Astrocyte of the hippocampus (primary cell): ENCODE data around the gene GABRR3.
A peak's percentile ranks its signal among the peaks of the same experiment; 100 is the strongest.

Source experiments
- DNase-seq: peaks from one replicate; pipeline ENCODE4 v3.0.0; 2011; ENCODE audit warnings: low read depth, low spot score

GABRR3 gene

DNA sequence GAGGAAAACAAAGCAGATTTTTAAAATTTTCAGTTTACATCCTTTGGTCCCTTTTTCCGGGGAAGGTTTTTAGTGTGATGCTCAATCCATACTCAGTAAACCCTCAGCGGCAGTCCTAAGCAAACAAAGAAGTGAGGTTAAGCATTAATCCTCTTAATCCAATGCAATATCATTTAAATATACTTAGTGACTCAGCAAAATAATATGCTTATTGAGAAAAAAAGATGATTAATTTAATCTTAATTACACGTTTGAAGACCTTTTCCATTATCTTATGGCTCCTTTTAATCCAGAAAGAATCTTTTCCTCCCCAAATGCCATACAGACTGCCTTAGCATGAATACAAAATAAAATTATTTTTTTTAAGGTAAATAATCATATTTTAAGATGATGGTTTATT, at the start of gene GABRR3:
Gene GABRR3, minus strand, starts transcription at position 108 of the 400 bp plus-strand sequence. CDS start 328 bp downstream, outside the sequence.
- DNase-seq, result no peak

DNA sequence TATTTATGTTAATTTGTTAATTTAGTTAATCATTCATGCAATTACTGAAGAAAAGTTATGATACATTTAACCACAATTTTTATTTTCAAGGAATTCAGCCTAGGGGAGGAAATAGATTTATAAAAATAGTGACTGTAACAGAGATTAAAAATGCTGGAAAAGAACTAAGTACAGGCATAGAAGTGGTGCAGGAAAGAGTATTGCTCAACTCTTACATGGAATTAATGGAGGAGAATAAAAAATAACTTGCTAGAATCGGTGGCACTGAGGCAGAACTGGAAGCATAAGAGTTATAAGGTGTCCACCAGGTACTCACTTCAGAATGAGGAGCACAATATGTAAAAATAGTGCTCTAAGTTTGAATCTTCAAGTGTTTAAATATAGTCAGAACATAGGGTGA, 38.4 kb upstream of the GABRR3 start:
- no peak for DNase-seq

GRCh38 chr3:98070840-98071239, 35.7 kb upstream of the GABRR3 start:
- DNase-seq, result no peak

DNA sequence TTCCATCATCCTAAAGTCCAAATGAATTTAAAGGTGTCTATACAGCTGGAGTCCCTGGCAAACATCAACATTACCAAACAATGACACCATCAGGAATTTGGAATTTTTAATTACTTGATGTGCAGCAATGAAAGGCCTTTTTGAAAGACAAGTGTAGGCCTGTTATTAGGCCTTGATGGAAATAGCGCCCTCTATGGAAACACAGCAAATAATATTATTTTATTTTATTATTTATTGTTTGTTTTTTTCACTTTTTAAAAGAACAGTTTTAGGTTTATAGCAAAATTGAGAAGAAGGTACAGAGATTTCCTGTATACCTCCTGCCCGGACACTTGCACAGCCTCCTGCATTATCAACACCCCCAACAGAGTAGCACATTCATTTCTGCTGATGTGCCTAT, 33.7 kb upstream of the GABRR3 start:
- DNase-seq, result no peak

- peak; percentile 2 for DNase-seq
Observed at GRCh38 chr3:98058244-98058960, 23.3 kb upstream of the GABRR3 start.

DNA sequence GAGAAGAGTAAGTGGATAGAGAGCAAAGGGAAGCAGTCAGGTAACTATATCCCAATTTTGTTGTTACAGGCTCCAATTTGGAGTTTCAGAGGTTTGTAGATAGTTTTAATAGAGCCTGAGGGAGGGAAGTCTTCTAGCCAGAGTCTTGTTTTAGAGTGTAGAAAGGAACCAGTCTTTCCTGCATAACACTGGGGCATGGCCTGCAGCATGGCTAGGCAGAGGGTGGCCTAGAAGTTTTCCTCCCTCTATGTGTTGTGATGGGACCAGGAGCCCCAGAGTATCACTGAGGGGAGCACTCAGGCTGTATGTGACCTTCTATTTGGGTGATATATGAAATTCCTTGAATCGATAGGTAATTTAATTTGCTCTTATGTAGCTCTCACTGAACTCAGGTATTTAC, 22.5 kb upstream of the GABRR3 start:
- no peak for DNase-seq

DNA sequence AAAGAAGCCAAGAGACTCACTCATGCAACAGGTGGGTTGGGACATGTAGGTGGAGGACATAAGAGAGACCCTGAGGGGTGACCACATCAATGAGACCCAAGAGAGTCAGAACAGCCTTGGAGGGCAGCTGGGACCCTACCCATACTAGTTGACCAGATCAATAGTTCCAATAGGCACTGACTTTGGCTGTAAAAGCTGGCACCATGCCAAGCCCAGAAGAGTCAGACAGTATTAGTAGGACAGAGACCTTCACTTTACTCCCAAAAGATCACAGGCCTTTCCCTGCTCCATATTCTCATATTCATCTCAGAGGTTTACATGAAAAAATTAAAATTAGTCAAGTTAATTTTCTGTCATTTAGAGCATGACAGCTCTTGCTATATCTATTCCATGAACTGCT, 20.9 kb upstream of the GABRR3 start:
- no peak for DNase-seq

DNA sequence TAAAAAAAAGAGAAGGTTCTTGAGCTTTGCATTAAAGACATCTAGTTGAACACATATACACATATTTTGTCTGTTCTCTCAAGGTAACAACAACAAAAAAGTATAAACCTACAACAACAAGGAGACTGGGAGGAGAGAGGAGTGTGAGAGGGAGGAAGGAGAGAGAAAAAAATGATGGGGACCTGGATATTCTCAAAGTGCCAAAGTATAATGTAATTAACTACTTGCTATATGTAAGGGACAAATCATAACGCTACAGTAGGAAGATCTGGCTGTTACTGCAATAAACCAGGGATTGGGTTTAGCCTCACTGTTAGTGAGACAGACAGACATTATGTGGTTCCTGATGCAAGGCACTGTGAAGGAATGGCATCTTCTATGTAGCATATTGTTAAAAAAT, 14.2 kb upstream of the GABRR3 start:
- DNase-seq, result no peak

DNA sequence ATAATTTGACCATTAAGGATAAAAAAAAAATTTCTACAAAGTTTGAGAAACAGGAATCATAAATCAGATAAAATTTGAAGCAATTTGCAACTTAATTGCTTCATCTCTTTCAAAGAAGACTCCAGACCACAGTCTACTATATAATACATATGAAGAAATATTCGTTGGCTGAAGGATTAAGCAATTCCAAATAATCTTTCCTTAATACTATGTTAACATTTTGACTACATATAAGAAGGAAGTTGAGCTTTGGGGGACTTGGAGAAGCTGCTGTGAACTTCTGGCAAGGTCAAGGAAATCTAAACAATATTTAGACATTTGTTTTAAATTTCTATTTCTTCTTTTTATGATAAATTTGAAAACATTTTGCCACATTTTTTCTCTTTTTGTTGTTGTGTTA, 13.5 kb upstream of the GABRR3 start:
- no peak for DNase-seq

DNA sequence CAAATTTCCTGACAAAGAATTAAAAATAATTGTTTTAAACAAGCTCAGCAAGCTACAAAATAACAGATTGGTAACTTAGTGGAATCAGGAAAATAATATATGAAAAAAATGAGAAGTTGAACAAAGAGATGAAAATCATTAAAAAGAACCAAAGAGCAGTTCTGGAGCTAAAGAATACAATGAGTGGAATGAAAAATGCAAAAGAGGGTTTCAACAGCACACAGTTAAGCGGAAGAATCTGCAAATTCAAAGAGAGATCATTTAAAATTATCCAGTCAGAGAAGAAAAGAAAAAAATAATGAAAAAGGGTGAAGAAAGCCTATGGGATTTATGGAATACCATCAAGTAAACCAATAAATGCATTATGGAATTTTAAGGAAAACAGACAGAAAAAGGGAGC, 6.2 kb upstream of the GABRR3 start:
- DNase-seq, result no peak

DNA sequence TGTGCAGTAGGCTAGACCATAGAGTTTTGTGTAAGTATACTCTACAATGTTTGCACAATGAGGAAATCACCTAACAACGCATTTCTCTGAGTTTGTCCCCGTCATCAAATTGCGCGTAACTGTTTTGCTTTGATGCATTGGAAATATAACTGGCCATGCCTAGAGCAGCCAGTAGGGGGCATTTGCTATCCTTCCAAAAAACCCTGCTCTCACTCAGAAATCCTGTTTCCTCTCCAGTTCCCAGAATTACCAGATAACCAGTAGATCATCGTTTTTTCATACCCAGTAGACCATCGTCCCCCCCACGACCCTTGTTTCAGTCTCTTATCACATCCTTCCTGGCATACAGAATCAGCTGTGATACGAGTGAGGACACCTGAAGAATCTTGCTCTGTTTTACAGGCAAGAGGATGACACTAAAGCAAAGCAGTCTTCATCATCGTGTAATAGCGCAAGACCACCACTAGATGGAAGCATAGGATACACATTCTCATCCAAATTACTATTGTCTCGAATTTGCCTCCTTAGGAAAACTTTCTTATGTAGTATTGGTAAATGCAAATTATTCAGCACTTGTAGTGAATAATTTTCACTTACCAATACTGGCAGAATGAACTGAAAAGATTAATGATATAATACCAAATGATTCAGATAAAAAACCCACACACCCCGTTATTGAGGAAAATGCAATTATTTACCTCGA, 4.4 kb upstream of the GABRR3 start:
- peak; percentile 87 for DNase-seq

GRCh38 chr3:98038876-98039275, 3.8 kb upstream of the GABRR3 start:
- no peak for DNase-seq

GRCh38 chr3:98038286-98038685, 3.2 kb upstream of the GABRR3 start:
- DNase-seq, result no peak

- DNase-seq, result no peak
Observed at GRCh38 chr3:98034486-98034885, 629 bp downstream of the GABRR3 start.

- no peak for DNase-seq
Observed at GRCh38 chr3:98034036-98034435, 1.1 kb downstream of the GABRR3 start.

DNA sequence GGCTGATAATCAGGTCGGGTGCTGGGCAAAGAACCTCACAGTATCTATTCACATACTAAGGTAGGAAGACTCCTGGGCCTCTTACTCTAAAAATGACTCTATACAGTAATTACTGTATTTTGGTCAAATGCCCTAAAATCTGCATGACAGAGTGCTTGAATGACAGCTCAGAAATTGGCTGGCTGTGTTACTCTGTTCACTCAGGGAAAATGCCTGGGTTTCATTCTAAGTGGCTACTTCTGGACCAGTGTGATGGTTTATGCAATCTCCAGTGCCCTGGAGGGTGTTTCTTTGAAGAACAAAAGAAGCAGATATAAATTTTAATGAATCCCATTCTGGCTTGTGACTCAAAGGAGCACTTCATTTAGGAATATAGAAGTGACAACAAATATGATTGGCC, 2.2 kb downstream of the GABRR3 start:
- no peak for DNase-seq

DNA sequence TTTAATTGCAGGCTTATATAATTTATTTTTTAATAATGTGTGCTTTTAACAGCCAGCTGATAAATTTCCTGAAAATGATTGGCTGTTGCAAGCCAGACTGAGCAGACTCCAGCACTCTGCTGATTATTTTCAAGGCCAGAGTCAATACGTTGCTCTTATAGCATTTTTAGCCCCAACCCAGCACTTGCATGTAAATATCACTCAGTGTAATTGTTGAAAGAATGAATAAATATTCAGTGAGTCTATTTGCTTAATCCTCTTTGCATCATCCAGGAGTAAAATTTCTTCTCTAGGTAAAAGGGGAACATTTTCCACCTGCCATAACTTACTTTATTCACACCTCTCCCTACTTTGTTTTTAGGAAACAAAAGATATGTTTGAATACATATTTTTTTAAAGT, 2.9 kb downstream of the GABRR3 start:
- no peak for DNase-seq

GRCh38 chr3:98029083-98029482, 6.0 kb downstream of the GABRR3 start:
- no peak for DNase-seq

GRCh38 chr3:98027085-98027446, 8.0 kb downstream of the GABRR3 start:
- DNase-seq, result no peak

DNA sequence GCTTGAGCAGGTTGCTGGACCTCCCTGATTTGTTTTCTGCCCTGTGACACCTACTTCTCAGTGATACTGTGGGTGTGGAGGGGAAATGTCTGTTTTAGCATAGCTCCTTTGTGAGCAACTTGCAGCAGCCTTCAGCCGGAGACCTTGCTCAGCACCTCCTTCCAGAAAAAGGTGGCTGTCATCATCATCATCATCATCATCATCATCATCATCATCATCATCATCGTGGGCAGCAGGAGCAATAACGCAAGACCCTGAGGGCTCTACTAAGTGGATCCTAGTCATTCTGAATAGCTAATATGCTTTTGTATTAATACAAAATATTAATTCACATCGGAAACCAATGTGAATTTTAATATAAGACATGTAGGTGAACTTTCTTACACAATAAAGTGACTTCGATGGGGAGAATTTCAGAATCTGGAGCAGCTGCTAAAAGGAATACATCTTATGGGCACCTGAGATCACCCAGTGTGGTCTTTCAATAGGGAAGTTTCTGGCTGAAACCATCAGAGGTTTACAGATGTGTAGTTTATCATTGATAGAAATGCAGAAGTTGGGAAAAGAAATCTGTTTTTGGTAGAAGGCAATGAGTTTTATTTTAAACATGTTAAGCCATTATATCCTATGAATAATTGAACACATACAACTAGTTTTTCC, 8.6 kb downstream of the GABRR3 start:
- DNase-seq, result no peak

DNA sequence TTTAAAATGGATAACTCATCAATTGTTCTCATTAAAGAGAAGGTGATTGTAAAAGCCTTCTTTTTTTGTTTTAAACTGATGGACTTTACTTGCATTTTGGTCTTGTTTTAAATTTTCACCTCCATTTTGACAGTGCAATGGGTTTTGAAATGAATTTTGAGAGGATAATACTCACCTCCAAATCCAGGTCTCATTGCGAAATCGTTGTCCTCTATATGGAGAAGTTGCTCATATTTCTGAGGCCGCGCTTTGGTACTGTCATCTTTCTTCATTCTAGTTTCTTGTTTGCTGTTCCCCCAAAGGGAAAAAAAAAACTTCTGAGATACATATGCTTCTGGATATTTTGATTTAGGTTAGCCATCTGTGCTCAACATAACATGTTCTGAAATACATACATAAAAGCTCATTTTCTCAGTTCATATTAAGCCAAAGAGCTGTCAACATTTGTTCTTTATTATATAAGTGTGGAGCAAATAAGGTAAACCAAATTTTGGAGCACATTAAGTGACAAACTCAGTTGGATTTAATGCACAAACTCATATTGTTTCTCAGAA, 9.6 kb downstream of the GABRR3 start:
- DNase-seq, result no peak

DNA sequence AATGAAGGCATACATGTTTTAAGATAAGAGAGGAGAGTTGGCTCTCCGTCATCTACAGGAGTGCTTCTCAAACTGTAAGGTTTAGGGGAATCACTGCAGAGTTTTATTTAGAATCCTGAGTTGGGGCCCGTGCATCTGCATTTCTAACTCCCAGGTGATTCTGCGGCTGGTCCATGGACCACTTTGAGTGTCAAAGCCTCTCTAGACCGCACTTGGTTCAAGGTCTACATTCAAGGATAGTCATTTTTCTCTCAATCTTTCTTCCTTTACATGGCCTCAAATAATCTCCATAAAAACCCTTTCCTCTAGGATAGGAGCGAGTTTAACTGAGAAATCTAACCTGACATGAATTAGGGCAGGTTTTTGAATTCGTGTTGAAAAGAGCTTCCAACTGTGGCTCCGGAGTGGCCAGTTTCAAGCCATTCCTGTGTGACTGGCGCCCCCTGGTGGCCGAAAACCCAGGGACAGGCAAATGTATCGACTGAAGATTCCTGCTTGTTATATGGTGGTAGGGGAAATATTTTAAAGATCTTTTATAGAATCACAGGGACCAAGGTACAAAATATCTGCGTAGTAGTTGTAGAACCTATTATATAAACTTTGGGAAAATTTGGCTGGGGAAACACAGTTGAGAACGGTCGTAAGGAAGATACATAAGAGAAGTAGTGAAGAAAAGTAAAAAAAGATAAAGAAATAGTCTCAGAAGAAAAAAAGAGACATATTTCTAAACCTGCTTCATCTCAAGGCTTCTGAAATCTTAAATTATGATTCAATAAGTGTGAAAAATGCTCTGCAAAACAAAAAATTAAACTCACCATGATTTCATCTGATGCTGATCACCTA, 11.9 kb downstream of the GABRR3 start:
- peak; percentile 88 for DNase-seq
